GM23338 (cell line): ENCODE measurements around the gene DPH6. TPM values are rescaled to one million over a fixed set of nuclear protein-coding genes. Genes with fewer than 3 reads are reported as not detected.
"Not testable (repeated sequence)": the region's sequence is repeated elsewhere in the genome, so short reads cannot be mapped to it uniquely, and the experiment has no call there.

Source experiments
- ATAC-seq: fragments of 200-7000 bp; cut with Tn5 transposase; 3 replicates; pipeline ENCODE4 v1.9.1; 2020
- DNase-seq: peaks from one replicate; pipeline ENCODE4 v3.0.0-alpha.2; 2015; ENCODE audit warnings: low spot score
- H2AFZ ChIP-seq: fragments of 200-600 bp; sonication (generic); 2 replicates; pipeline ENCODE4 v1.8.0; 2016; ENCODE audit warnings: antibody characterized with exemption, mild to moderate bottlenecking, moderate library complexity
- H3F3A ChIP-seq: fragments of 200-600 bp; sonication (generic); replicated peaks from 2 replicates; pipeline ENCODE4 v1.8.0; 2017; ENCODE audit warnings: antibody characterized with exemption, mixed run types, low read depth
- H3K27ac ChIP-seq: fragments of 200-600 bp; sonication (generic); 2 replicates; pipeline ENCODE4 v1.6.1; 2016; ENCODE audit warnings: low read depth
- H3K27me3 ChIP-seq: fragments of 200-600 bp; sonication (generic); 2 replicates; pipeline ENCODE4 v1.8.0; 2016; ENCODE audit warnings: mild to moderate bottlenecking, mixed run types, moderate library complexity; ENCODE audit not compliant: insufficient read depth
- H3K36me3 ChIP-seq: fragments of 200-600 bp; sonication (generic); 2 replicates; pipeline ENCODE4 v1.8.0; 2016; ENCODE audit warnings: mild to moderate bottlenecking; ENCODE audit not compliant: insufficient read depth
- H3K4me1 ChIP-seq: fragments of 200-600 bp; sonication (generic); 2 replicates; pipeline ENCODE4 v1.8.0; 2016; ENCODE audit warnings: mild to moderate bottlenecking, moderate library complexity; ENCODE audit not compliant: insufficient read depth
- H3K4me2 ChIP-seq: fragments of 200-600 bp; sonication (generic); 2 replicates; pipeline ENCODE4 v1.7.1; 2017; ENCODE audit warnings: mixed run types
- H3K4me3 ChIP-seq: fragments of 200-600 bp; sonication (generic); 2 replicates; pipeline ENCODE4 v1.6.1; 2016; ENCODE audit warnings: mixed run types
- H3K79me2 ChIP-seq: fragments of 200-600 bp; sonication (generic); replicated peaks from 2 replicates; pipeline ENCODE4 v1.8.0; 2017; ENCODE audit warnings: mild to moderate bottlenecking; ENCODE audit not compliant: insufficient read depth
- H3K9me2 ChIP-seq: fragments of 200-600 bp; sonication (generic); 2 replicates; pipeline ENCODE4 v1.8.0; 2017; ENCODE audit not compliant: insufficient read depth
- H4K20me1 ChIP-seq: fragments of 200-600 bp; sonication (generic); replicated peaks from 2 replicates; pipeline ENCODE4 v1.8.0; 2017; ENCODE audit warnings: mild to moderate bottlenecking; ENCODE audit not compliant: insufficient read depth
- H3K27ac Mint-ChIP-seq: 2 replicates; pipeline ENCODE4 v1.8.0; 2020; ENCODE audit warnings: inconsistent platforms, mild to moderate bottlenecking, moderate library complexity, mixed read lengths
- H3K27me3 Mint-ChIP-seq: 3 replicates; pipeline ENCODE4 v1.8.0; 2022; ENCODE audit warnings: low read depth, mild to moderate bottlenecking, moderate library complexity, mixed read lengths, inconsistent platforms; ENCODE audit not compliant: insufficient read depth, poor library complexity
- H3K36me3 Mint-ChIP-seq: 3 replicates; pipeline ENCODE4 v1.8.0; 2021; ENCODE audit warnings: low read depth, mild to moderate bottlenecking, inconsistent platforms, moderate library complexity, mixed read lengths
- H3K4me1 Mint-ChIP-seq: 3 replicates; pipeline ENCODE4 v1.8.0; 2020; ENCODE audit warnings: mild to moderate bottlenecking, inconsistent platforms, mixed read lengths
- H3K4me3 Mint-ChIP-seq: 3 replicates; pipeline ENCODE4 v1.8.0; 2021; ENCODE audit warnings: moderate library complexity, mild to moderate bottlenecking, inconsistent platforms, mixed read lengths
- H3K9me3 Mint-ChIP-seq: 3 replicates; pipeline ENCODE4 v1.8.0; 2020; ENCODE audit warnings: moderate library complexity, mild to moderate bottlenecking, inconsistent platforms, mixed read lengths
- CTCF ChIP-seq, 2 experiments: fragments of 200-600 bp in 1 of 2; sonication (generic) in 1 of 2; conservative IDR thresholded peaks; 2 replicates each; pipeline versions ENCODE4 v1.5.1 to v1.6.1; 2016 to 2017; ENCODE audit warnings: antibody characterized with exemption in 2 of 2, low read depth in 2 of 2, mild to moderate bottlenecking in 2 of 2, moderate library complexity in 1 of 2
- polyA plus RNA-seq: library from polyadenylated mRNA; unstranded; fragments of >200 nt; fragmentation: Nextera tagmentation; extraction: Ambion mirVana; gene quantifications from 2 replicates; pipeline ENCODE4 v1.2.1, GENCODE V29; 2016
- total RNA-seq: library from RNA; depleted of rRNA; stranded (reverse); fragments of >200 nt; shearing (Covaris generic); gene quantifications from 2 replicates; pipeline ENCODE4 v1.2.3, GENCODE V29; 2014
- TF ChIP-seq, protein P1 (sequence below): fragments of 250-450 bp; sonication (Bioruptor Pico); IDR thresholded peaks from 2 replicates; pipeline ENCODE4 v1.5.0; 2020; ENCODE audit warnings: mild to moderate bottlenecking, moderate library complexity

DPH6 gene
- total and polyA plus RNA-seq, 2 experiments from 2014 or later = 37.9 to 46.9 TPM

- Histone ChIP-seq H3K4me1 (no peaks in the 10 kb centered on the region; the same call in 1 of the 2 replicates), H3K27me3 (no peaks in the 10 kb centered on the region), H2AFZ (no peak overlapping the region), H3F3A (no peaks in the 10 kb centered on the region), H3K79me2 (no peaks in the 10 kb centered on the region), H3K4me3 (no peak overlapping the region), H4K20me1 (no peaks in the 10 kb centered on the region), H3K9me2 (no peaks in the 10 kb centered on the region), H3K27ac (no peak overlapping the region), H3K4me2 (no peak overlapping the region), H3K36me3 (no peaks in the 10 kb centered on the region)
- Mint-ChIP-seq H3K27ac (no peak overlapping the region), H3K9me3 (0 out of 3 replicates have a peak, but pooled peaks cover 3% of the 10 kb centered on the region), H3K36me3 (peaks cover 13% of the 10 kb centered on the region), H3K4me3 (no peak overlapping the region), H3K4me1 (peaks cover 3% of the 10 kb centered on the region; the same call in 2 of the 3 replicates), H3K27me3 (no peaks in the 10 kb centered on the region)
- DNase-seq = no peak
- ATAC-seq = no peak
- TF ChIP-seq, protein P1, sequence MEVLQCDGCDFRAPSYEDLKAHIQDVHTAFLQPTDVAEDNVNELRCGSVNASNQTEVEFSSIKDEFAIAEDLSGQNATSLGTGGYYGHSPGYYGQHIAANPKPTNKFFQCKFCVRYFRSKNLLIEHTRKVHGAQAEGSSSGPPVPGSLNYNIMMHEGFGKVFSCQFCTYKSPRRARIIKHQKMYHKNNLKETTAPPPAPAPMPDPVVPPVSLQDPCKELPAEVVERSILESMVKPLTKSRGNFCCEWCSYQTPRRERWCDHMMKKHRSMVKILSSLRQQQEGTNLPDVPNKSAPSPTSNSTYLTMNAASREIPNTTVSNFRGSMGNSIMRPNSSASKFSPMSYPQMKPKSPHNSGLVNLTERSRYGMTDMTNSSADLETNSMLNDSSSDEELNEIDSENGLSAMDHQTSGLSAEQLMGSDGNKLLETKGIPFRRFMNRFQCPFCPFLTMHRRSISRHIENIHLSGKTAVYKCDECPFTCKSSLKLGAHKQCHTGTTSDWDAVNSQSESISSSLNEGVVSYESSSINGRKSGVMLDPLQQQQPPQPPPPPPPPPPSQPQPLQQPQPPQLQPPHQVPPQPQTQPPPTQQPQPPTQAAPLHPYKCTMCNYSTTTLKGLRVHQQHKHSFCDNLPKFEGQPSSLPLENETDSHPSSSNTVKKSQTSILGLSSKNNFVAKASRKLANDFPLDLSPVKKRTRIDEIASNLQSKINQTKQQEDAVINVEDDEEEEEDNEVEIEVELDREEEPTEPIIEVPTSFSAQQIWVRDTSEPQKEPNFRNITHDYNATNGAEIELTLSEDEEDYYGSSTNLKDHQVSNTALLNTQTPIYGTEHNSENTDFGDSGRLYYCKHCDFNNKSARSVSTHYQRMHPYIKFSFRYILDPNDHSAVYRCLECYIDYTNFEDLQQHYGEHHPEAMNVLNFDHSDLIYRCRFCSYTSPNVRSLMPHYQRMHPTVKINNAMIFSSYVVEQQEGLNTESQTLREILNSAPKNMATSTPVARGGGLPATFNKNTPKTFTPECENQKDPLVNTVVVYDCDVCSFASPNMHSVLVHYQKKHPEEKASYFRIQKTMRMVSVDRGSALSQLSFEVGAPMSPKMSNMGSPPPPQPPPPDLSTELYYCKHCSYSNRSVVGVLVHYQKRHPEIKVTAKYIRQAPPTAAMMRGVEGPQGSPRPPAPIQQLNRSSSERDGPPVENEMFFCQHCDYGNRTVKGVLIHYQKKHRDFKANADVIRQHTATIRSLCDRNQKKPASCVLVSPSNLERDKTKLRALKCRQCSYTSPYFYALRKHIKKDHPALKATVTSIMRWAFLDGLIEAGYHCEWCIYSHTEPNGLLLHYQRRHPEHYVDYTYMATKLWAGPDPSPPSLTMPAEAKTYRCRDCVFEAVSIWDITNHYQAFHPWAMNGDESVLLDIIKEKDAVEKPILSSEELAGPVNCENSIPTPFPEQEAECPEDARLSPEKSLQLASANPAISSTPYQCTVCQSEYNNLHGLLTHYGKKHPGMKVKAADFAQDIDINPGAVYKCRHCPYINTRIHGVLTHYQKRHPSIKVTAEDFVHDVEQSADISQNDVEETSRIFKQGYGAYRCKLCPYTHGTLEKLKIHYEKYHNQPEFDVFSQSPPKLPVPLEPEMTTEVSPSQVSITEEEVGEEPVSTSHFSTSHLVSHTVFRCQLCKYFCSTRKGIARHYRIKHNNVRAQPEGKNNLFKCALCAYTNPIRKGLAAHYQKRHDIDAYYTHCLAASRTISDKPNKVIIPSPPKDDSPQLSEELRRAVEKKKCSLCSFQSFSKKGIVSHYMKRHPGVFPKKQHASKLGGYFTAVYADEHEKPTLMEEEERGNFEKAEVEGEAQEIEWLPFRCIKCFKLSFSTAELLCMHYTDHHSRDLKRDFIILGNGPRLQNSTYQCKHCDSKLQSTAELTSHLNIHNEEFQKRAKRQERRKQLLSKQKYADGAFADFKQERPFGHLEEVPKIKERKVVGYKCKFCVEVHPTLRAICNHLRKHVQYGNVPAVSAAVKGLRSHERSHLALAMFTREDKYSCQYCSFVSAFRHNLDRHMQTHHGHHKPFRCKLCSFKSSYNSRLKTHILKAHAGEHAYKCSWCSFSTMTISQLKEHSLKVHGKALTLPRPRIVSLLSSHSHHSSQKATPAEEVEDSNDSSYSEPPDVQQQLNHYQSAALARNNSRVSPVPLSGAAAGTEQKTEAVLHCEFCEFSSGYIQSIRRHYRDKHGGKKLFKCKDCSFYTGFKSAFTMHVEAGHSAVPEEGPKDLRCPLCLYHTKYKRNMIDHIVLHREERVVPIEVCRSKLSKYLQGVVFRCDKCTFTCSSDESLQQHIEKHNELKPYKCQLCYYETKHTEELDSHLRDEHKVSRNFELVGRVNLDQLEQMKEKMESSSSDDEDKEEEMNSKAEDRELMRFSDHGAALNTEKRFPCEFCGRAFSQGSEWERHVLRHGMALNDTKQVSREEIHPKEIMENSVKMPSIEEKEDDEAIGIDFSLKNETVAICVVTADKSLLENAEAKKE (CRISPR knock-in tag) = no peak
- no peak for TF ChIP-seq CTCF (conservative IDR thresholded peaks at IDR 0.05; ENCODE audit: low read depth in 2 of 2)
Observed at GRCh38 chr15:35379972-35380371, 166.0 kb downstream of the DPH6 start.

DNA sequence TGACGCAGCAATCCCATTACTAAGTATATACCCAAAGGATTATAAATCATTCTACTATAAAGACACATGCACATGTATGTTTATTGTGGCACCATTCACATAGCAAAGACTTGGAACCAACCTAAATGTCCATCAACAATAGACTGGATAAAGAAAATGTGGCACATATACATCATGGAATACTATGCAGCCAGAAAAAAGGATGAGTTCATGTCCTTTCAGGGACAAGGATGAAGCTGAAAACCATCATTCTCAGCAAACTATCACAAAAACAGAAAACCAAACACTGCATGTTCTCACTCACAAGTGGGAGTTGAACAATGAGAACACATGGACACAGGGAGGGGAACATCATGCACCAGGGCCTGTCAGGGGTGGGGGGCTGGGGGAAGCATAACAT lies 167.5 kb downstream of the DPH6 start:
- H3K27ac ChIP-seq, H3K4me1 ChIP-seq, ATAC-seq, H3K27ac Mint-ChIP-seq, H3K36me3 ChIP-seq, H3K79me2 ChIP-seq, H3F3A ChIP-seq, H3K4me2 ChIP-seq, H2AFZ ChIP-seq, H3K4me3 Mint-ChIP-seq, H3K27me3 Mint-ChIP-seq, H3K4me3 ChIP-seq, H3K9me3 Mint-ChIP-seq, H3K4me1 Mint-ChIP-seq, H3K9me2 ChIP-seq, DNase-seq, H3K27me3 ChIP-seq, H4K20me1 ChIP-seq: not testable (repeated sequence)
- H3K36me3 Mint-ChIP-seq = peaks cover 13% of the 10 kb centered on the region
